GM12873 (cell line): ENCODE data around the gene AP1M2.
A peak's percentile ranks its signal among the peaks of the same experiment; 100 is the strongest.

Experiments
- TF ChIP-seq, protein P1 (sequence below): IDR thresholded peaks from 2 replicates; pipeline ENCODE4 v1.5.1; 2012; ENCODE audit warnings: low read depth, mild to moderate bottlenecking, moderate library complexity, low read length, control low read depth; ENCODE audit not compliant: insufficient read depth; ENCODE audit errors: missing control alignments

The AP1M2 gene

DNA sequence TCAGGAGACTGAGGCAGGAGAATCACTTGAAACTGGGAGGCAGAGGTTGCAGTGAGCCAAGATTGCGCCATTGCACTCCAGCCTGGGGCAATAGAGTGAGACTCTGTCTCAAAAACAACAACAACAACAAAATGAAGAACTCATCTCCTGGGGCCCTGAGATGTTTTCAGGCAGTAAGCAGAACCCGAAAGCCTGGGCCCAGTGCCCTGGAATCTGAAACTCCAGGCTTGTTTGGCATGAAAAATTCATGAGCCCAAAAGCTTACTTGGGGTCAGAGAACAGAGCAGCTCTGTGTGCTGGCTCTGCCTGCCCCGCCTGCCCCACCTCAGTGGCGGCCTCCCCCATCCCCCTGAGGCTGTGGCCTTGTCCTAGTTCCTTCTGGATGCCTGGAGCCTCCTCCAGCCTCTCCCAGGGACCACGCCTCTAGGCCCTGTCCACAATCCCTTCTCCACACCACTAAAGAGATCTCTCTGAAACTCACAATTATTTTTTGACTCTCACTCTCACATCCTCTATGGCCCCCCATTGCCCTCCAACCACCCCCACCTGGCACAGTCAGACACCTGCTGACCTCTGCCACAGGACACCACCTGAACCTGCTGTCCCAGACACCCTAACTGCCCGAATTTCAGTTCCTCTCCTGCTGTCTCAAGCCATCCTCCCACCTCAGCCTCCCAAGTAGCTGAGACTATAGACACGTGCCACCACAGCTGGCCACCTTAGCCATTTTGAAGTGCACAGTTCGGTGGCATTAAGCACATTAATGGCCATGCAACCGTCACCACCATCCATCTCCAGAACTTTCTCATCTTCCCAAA lies 6.9 kb upstream of the AP1M2 start:
- TF ChIP-seq, protein P1, sequence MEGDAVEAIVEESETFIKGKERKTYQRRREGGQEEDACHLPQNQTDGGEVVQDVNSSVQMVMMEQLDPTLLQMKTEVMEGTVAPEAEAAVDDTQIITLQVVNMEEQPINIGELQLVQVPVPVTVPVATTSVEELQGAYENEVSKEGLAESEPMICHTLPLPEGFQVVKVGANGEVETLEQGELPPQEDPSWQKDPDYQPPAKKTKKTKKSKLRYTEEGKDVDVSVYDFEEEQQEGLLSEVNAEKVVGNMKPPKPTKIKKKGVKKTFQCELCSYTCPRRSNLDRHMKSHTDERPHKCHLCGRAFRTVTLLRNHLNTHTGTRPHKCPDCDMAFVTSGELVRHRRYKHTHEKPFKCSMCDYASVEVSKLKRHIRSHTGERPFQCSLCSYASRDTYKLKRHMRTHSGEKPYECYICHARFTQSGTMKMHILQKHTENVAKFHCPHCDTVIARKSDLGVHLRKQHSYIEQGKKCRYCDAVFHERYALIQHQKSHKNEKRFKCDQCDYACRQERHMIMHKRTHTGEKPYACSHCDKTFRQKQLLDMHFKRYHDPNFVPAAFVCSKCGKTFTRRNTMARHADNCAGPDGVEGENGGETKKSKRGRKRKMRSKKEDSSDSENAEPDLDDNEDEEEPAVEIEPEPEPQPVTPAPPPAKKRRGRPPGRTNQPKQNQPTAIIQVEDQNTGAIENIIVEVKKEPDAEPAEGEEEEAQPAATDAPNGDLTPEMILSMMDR: no peak

GRCh38 chr19:10593148-10593547 lies 6.0 kb upstream of the AP1M2 start:
- TF ChIP-seq, protein P1: no peak

GRCh38 chr19:10587839-10588150 lies 683 bp upstream of the AP1M2 start:
- TF ChIP-seq, protein P1: no peak

- TF ChIP-seq, protein P1: no peak
These were observed 716 bp downstream of the AP1M2 start for GRCh38 chr19:10586396-10586795.

DNA sequence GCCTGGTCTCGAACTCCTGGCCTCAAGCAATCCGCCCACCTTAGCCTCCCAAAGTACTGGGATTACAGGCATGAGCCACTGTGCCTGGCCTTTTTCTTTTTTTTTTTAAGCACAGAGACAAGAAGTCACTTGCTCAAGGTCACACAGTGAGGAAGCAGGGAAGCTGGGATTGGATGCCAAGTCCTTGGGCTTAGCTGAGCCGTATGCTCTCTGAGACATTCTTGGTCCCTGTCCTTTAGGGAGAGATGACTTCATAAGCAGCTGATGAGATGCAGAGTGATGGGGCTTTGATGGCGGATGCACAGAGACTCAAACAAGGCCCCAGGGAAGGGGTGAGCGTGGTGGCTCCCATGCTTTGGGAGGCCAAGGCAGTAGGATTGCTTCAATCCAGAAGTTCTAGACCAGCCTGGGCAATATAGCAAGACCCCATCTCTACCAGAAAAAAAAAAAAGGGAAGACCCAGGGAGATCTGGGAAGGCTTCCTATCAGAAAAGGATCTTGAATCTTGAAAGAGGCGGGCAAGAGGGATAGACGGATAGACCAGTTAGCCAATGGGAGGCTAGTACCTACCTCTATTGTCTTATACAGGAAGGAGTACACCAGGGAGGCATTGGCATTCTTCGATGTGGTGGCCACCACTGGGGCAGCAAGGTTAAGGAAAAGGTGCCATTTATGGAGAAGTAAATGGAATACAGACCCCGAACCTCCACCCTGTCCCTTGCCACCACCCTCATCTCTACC lies 3.9 kb downstream of the AP1M2 start:
- TF ChIP-seq, protein P1: no peak

GRCh38 chr19:10582091-10582490 lies 5.0 kb downstream of the AP1M2 start:
- TF ChIP-seq, protein P1: no peak

- TF ChIP-seq, protein P1: peak; percentile 100
These were observed 6.0 kb downstream of the AP1M2 start for GRCh38 chr19:10580979-10581631.
